IMR-90 (cell line): Measurements from ENCODE around the gene DLGAP4. TPM values are rescaled to one million over a fixed set of nuclear protein-coding genes. Genes with fewer than 3 reads are reported as not detected.

Experiments
- ATAC-seq: fragments of 200-7000 bp; cut with Tn5 transposase; 2 replicates; pipeline ENCODE4 v1.9.1; 2020; ENCODE audit warnings: low read depth, mild to moderate bottlenecking, moderate library complexity
- BruUV-seq: library from RNA; stranded (reverse); fragments of 400-500 nt; replicated peaks from 2 replicates; lab custom pipeline; 2021; lab: Mats Ljungman, UMichigan
- CTCF ChIA-PET: fragments of 300-600 bp; formaldehyde crosslinking; extraction: SDS; loops from one replicate; lab custom pipeline; 2021; ENCODE audit warnings: antibody characterized with exemption; lab: Yijun Ruan, JAX
- POLR2A ChIA-PET: fragments of 300-600 bp; sonication (Branson Sonifier 250); formaldehyde crosslinking; loops from one replicate; lab custom pipeline; 2022; ENCODE audit warnings: antibody characterized with exemption; ENCODE audit not compliant: unreplicated experiment; lab: Charles Lee
- DNase-seq: peaks from one replicate; pipeline ENCODE4 v3.0.0; 2013
- H2AFZ ChIP-seq: replicated peaks from 2 replicates; pipeline ENCODE3; 2013; ENCODE audit warnings: low read length, mild to moderate bottlenecking; ENCODE audit not compliant: poor library complexity
- H2AK5ac ChIP-seq: 2 replicates; pipeline ENCODE4 v1.6.1; 2013; ENCODE audit warnings: low read depth, low read length, inconsistent platforms
- H2AK9ac ChIP-seq: replicated peaks from 2 replicates; pipeline ENCODE3; 2013; ENCODE audit warnings: mild to moderate bottlenecking, low read depth, low read length, moderate library complexity; ENCODE audit not compliant: poor library complexity
- H2BK120ac ChIP-seq: 2 replicates; pipeline ENCODE4 v1.6.1; 2013; ENCODE audit warnings: low read depth, low read length, inconsistent platforms
- H2BK15ac ChIP-seq: 3 replicates; pipeline ENCODE4 v1.6.1; 2013; ENCODE audit warnings: low read depth, low read length, inconsistent platforms
- H2BK20ac ChIP-seq: 2 replicates; pipeline ENCODE4 v1.6.1; 2013; ENCODE audit warnings: low read depth, mild to moderate bottlenecking, inconsistent platforms, low read length, moderate library complexity
- H2BK5ac ChIP-seq: 2 replicates; pipeline ENCODE4 v1.6.1; 2013; ENCODE audit warnings: mild to moderate bottlenecking, low read depth, low read length, inconsistent platforms; ENCODE audit not compliant: poor library complexity, severe bottlenecking
- H3K14ac ChIP-seq: replicated peaks from 2 replicates; pipeline ENCODE4 v1.6.1; 2013; ENCODE audit warnings: low read depth, low read length, inconsistent platforms
- H3K18ac ChIP-seq: 2 replicates; pipeline ENCODE4 v1.6.1; 2013; ENCODE audit warnings: low read depth, low read length, control low read depth
- H3K23ac ChIP-seq: 2 replicates; pipeline ENCODE4 v1.6.1; 2013; ENCODE audit warnings: low read depth, low read length, inconsistent platforms
- H3K27ac ChIP-seq: 2 replicates; pipeline ENCODE4 v1.5.1; 2013; ENCODE audit warnings: mild to moderate bottlenecking, control low read depth, low read length; ENCODE audit not compliant: insufficient read depth
- H3K27me3 ChIP-seq: 2 replicates; pipeline ENCODE4 v1.6.1; 2013; ENCODE audit warnings: low read length; ENCODE audit not compliant: control insufficient read depth, insufficient read depth
- H3K36me3 ChIP-seq: 2 replicates; pipeline ENCODE4 v1.6.1; 2013; ENCODE audit warnings: low read length, mixed read lengths; ENCODE audit not compliant: control insufficient read depth, insufficient read depth
- H3K4ac ChIP-seq: 2 replicates; pipeline ENCODE4 v1.6.1; 2013; ENCODE audit warnings: low read depth, low read length, inconsistent platforms
- H3K4me1 ChIP-seq: 2 replicates; pipeline ENCODE4 v1.6.1; 2013; ENCODE audit warnings: low read length, mixed read lengths; ENCODE audit not compliant: control insufficient read depth, insufficient read depth
- H3K4me2 ChIP-seq: 2 replicates; pipeline ENCODE4 v1.6.1; 2013; ENCODE audit warnings: low read depth, mild to moderate bottlenecking, control low read depth, low read length, moderate library complexity
- H3K4me3 ChIP-seq: 2 replicates; pipeline ENCODE4 v1.5.1; 2013; ENCODE audit warnings: low read depth, mild to moderate bottlenecking, control low read depth, low read length, moderate library complexity; ENCODE audit not compliant: insufficient read depth
- H3K56ac ChIP-seq: 2 replicates; pipeline ENCODE4 v1.6.1; 2013; ENCODE audit warnings: low read length, inconsistent platforms; ENCODE audit not compliant: insufficient read depth; ENCODE audit errors: extremely low read depth
- H3K79me1 ChIP-seq, 2 experiments: 2 replicates each; pipeline ENCODE4 v1.6.1; 2013; ENCODE audit warnings: low read length in 2 of 2, inconsistent platforms in 1 of 2, low read depth in 1 of 2
- H3K9ac ChIP-seq: 2 replicates; pipeline ENCODE4 v1.6.1; 2013; ENCODE audit warnings: low read depth, low read length, control low read depth
- H3K9me1 ChIP-seq: 2 replicates; pipeline ENCODE4 v1.6.1; 2013; ENCODE audit warnings: low read length, inconsistent platforms; ENCODE audit not compliant: insufficient read depth
- H3K9me3 ChIP-seq: 2 replicates; pipeline ENCODE4 v1.6.1; 2013; ENCODE audit warnings: low read length; ENCODE audit not compliant: control insufficient read depth, insufficient read depth
- H4K20me1 ChIP-seq: 2 replicates; pipeline ENCODE4 v1.6.1; 2013; ENCODE audit warnings: low read length, inconsistent platforms; ENCODE audit not compliant: insufficient read depth
- H4K5ac ChIP-seq: 2 replicates; pipeline ENCODE4 v1.6.1; 2013; ENCODE audit warnings: mild to moderate bottlenecking, low read depth, low read length, control low read depth
- H4K8ac ChIP-seq, 2 experiments: 2 replicates each; pipeline ENCODE4 v1.6.1; 2013; ENCODE audit warnings: low read depth in 2 of 2, low read length in 2 of 2, control low read depth in 1 of 2, inconsistent platforms in 1 of 2
- H4K91ac ChIP-seq: 2 replicates; pipeline ENCODE4 v1.6.1; 2013; ENCODE audit warnings: low read depth, low read length, inconsistent platforms; ENCODE audit not compliant: insufficient read depth
- BHLHE40 ChIP-seq: fragments of 150-350 bp; IDR thresholded peaks from 2 replicates; pipeline ENCODE4 v1.6.1; 2016; ENCODE audit warnings: mild to moderate bottlenecking, low read depth, low read length
- CEBPB ChIP-seq: IDR thresholded peaks from 2 replicates; pipeline ENCODE4 v1.6.1; 2012; ENCODE audit warnings: low read depth, low read length, improper control_type of control experiment
- CHD1 ChIP-seq: IDR thresholded peaks from 2 replicates; pipeline ENCODE4 v1.6.1; 2012; ENCODE audit warnings: low read depth, low read length, improper control_type of control experiment
- ELK1 ChIP-seq: fragments of 150-350 bp; IDR thresholded peaks from 2 replicates; pipeline ENCODE4 v1.6.1; 2016; ENCODE audit warnings: low read depth, mild to moderate bottlenecking, low read length, moderate library complexity, borderline replicate concordance
- FOS ChIP-seq: fragments of 150-350 bp; IDR thresholded peaks from 2 replicates; pipeline ENCODE4 v1.6.1; 2016; ENCODE audit warnings: low read depth, low read length
- MAFK ChIP-seq: IDR thresholded peaks from 2 replicates; pipeline ENCODE4 v1.6.1; 2012; ENCODE audit warnings: low read depth, low read length, improper control_type of control experiment
- MAZ ChIP-seq: IDR thresholded peaks from 2 replicates; pipeline ENCODE4 v1.6.1; 2012; ENCODE audit warnings: low read depth, mild to moderate bottlenecking, low read length, improper control_type of control experiment, moderate library complexity, borderline replicate concordance
- POLR2A ChIP-seq: IDR thresholded peaks from 2 replicates; pipeline ENCODE4 v1.6.1; 2012; ENCODE audit warnings: mild to moderate bottlenecking, low read depth, low read length
- RAD21 ChIP-seq: IDR thresholded peaks from 2 replicates; pipeline ENCODE4 v1.6.1; 2012; ENCODE audit warnings: low read length, improper control_type of control experiment
- RFX5 ChIP-seq: IDR thresholded peaks from 2 replicates; pipeline ENCODE4 v1.8.0; 2012; ENCODE audit warnings: low read depth, mild to moderate bottlenecking, low read length, moderate library complexity
- SMC3 ChIP-seq: fragments of 150-350 bp; IDR thresholded peaks from 2 replicates; pipeline ENCODE4 v1.6.1; 2016; ENCODE audit warnings: low read depth, mild to moderate bottlenecking, antibody characterized with exemption, low read length, moderate library complexity
- USF2 ChIP-seq: fragments of 150-350 bp; IDR thresholded peaks from 2 replicates; pipeline ENCODE4 v1.6.1; 2017; ENCODE audit warnings: mild to moderate bottlenecking, antibody characterized with exemption, low read length, low read depth
- whole genome bisulfite sequencing, 2 experiments: methylation state at CpG; one replicate each; pipeline versions ENCODE4 v1.1.5 to v1.1.7; 2013; ENCODE audit warnings: missing lambda C conversion rate in 2 of 2; ENCODE audit not compliant: insufficient read length in 1 of 2; ENCODE audit errors: extremely low coverage in 2 of 2; 5-methylcytosine and 5-hydroxymethylcytosine counted together
- dilution Hi-C: fragments of 300-500 bp; cut with HindIII; formaldehyde crosslinking; loops from one replicate; pipeline ENCODE4 v1.14.3; 2018; ENCODE audit warnings: low sequenced_read_pairs; ENCODE audit not compliant: unreplicated experiment
- in situ Hi-C: fragments of 300-500 bp; cut with MboI; formaldehyde crosslinking; loops from 3 replicates; pipeline ENCODE4 v1.14.3; 2019; ENCODE audit warnings: low sequenced_read_pairs, inconsistent platforms, mixed read lengths
- intact Hi-C: fragments of 100-400 bp; cut with micrococcal nuclease; formaldehyde crosslinking; loops from 2 replicates; pipeline ENCODE4 v1.10.0; 2022
- polyA plus RNA-seq, 3 experiments: library from polyadenylated mRNA; depleted of rRNA; stranded (reverse); fragments of >200 nt; gene quantifications; 2 replicates each; pipeline ENCODE4 v1.2.3, GENCODE V29; 2012; ENCODE audit warnings: low replicate concordance in 1 of 3
- total RNA-seq: library from RNA; depleted of rRNA; stranded (reverse); fragments of >200 nt; gene quantifications from 2 replicates; pipeline ENCODE4 v1.2.3, GENCODE V29; 2012
- TF ChIP-seq, protein P1 (sequence below): conservative IDR thresholded peaks from 2 replicates; pipeline ENCODE4 v1.5.1; 2012; ENCODE audit warnings: mild to moderate bottlenecking, low read depth, low read length, improper control_type of control experiment

DLGAP4 gene
- total and polyA plus RNA-seq, 2 of the 4 experiments (the other 2 are of a cell fraction), result 32.3 to 73.2 TPM

- WGBS, 2 experiments, result no CpG with 5 or more reads among the region's 3 CpGs
- Histone ChIP-seq H3K9me1 (peaks cover 6% of the 10 kb centered on the region), H3K14ac (no peak overlapping the region), H3K9ac (no peak overlapping the region), H4K20me1 (no peaks in the 10 kb centered on the region; the same call in 1 of the 2 replicates), H2AFZ (no peak overlapping the region), H3K4me1 (no peaks in the 10 kb centered on the region), H2AK5ac (no peak overlapping the region), H3K4ac (no peak overlapping the region), H2BK15ac (no peak overlapping the region), H3K23ac (no peak overlapping the region), H2BK20ac (no peak overlapping the region), H3K36me3 (no peaks in the 10 kb centered on the region), H3K56ac (no peak overlapping the region), H2BK120ac (no peak overlapping the region), H3K27ac (no peak overlapping the region), H3K4me2 (no peak overlapping the region), H4K91ac (no peak overlapping the region), H2BK5ac (no peak overlapping the region), H4K8ac (no peak overlapping the region), H2AK9ac (no peak overlapping the region), H3K9me3 (no peaks in the 10 kb centered on the region), H3K79me1 (no peaks in the 10 kb centered on the region), H3K27me3 (peaks cover 42% of the 10 kb centered on the region), H3K18ac (no peak overlapping the region), H4K5ac (no peak overlapping the region), H3K4me3 (no peak overlapping the region)
- no TSS peak for BruUV-seq
- in situ Hi-C loops (no loop called here), intact Hi-C loops (no loop called here), dilution Hi-C loops (no loop called here)
- DNase-seq (no peak), ATAC-seq (no peak)
- CTCF ChIA-PET, result no interaction called here
- TF ChIP-seq MAFK (no peak), FOS (no peak), RAD21 (no peak), CHD1 (no peak), ELK1 (no peak), CEBPB (no peak), SMC3 (no peak), RFX5 (no peak), USF2 (no peak), MAZ (no peak), BHLHE40 (no peak), POLR2A (no peak)
- TF ChIP-seq, protein P1, sequence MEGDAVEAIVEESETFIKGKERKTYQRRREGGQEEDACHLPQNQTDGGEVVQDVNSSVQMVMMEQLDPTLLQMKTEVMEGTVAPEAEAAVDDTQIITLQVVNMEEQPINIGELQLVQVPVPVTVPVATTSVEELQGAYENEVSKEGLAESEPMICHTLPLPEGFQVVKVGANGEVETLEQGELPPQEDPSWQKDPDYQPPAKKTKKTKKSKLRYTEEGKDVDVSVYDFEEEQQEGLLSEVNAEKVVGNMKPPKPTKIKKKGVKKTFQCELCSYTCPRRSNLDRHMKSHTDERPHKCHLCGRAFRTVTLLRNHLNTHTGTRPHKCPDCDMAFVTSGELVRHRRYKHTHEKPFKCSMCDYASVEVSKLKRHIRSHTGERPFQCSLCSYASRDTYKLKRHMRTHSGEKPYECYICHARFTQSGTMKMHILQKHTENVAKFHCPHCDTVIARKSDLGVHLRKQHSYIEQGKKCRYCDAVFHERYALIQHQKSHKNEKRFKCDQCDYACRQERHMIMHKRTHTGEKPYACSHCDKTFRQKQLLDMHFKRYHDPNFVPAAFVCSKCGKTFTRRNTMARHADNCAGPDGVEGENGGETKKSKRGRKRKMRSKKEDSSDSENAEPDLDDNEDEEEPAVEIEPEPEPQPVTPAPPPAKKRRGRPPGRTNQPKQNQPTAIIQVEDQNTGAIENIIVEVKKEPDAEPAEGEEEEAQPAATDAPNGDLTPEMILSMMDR, result no peak
- POLR2A ChIA-PET, result no interaction called here
Measured at GRCh38 chr20:36313476-36313875, 7.3 kb downstream of the DLGAP4 start.
